Germinal center (tissue), 1 donor: Measurements from ENCODE around the gene PLEK2.

ENCODE experiments used
- DNase-seq: peaks from one replicate; pipeline ENCODE4 v3.0.0; 2012; ENCODE audit warnings: mixed read lengths, low spot score

PLEK2 gene

GRCh38 chr14:67397536-67397935 lies 14.4 kb downstream of the PLEK2 start:
- no peak for DNase-seq

- no peak for DNase-seq
These were observed 15.5 kb downstream of the PLEK2 start for GRCh38 chr14:67396381-67396970.

- DNase-seq = no peak
These were observed 16.1 kb downstream of the PLEK2 start for GRCh38 chr14:67395876-67396189.

GRCh38 chr14:67395086-67395875 lies 16.7 kb downstream of the PLEK2 start:
- DNase-seq = no peak

- no peak for DNase-seq
These were observed 18.3 kb downstream of the PLEK2 start for GRCh38 chr14:67393689-67394088.

GRCh38 chr14:67392800-67393199 lies 19.2 kb downstream of the PLEK2 start:
- no peak for DNase-seq

- DNase-seq = no peak
These were observed 19.8 kb downstream of the PLEK2 start for GRCh38 chr14:67392123-67392522.

GRCh38 chr14:67391268-67391667 lies 20.7 kb downstream of the PLEK2 start:
- no peak for DNase-seq

GRCh38 chr14:67389811-67390534 lies 22.0 kb downstream of the PLEK2 start:
- DNase-seq = no peak

- DNase-seq = no peak
These were observed 22.7 kb downstream of the PLEK2 start for GRCh38 chr14:67389275-67389674.

GRCh38 chr14:67387195-67387594 lies 24.8 kb downstream of the PLEK2 start:
- no peak for DNase-seq

GRCh38 chr14:67385618-67386017 lies 26.3 kb downstream of the PLEK2 start:
- DNase-seq = no peak

- no peak for DNase-seq
These were observed 26.8 kb downstream of the PLEK2 start for GRCh38 chr14:67385120-67385519.

- DNase-seq = no peak
These were observed 34.0 kb downstream of the PLEK2 start for GRCh38 chr14:67377916-67378315.

GRCh38 chr14:67373347-67373746 lies 38.6 kb downstream of the PLEK2 start:
- DNase-seq = no peak

- no peak for DNase-seq
These were observed 39.1 kb downstream of the PLEK2 start for GRCh38 chr14:67372833-67373232.

GRCh38 chr14:67371247-67372148 lies 40.5 kb downstream of the PLEK2 start:
- no peak for DNase-seq

- no peak for DNase-seq
These were observed 41.1 kb downstream of the PLEK2 start for GRCh38 chr14:67370830-67371229.

GRCh38 chr14:67365476-67365875 lies 46.5 kb downstream of the PLEK2 start:
- no peak for DNase-seq

- DNase-seq = no peak
These were observed 51.3 kb downstream of the PLEK2 start for GRCh38 chr14:67360470-67361206.

GRCh38 chr14:67359775-67360469 lies 52.0 kb downstream of the PLEK2 start, which contains the start of the genes ATP6V1D and EIF2S1:
ATP6V1D (minus strand) TSS chr14:67359804; CDS start chr14:67359698, 106 bp downstream.
EIF2S1 (plus strand) TSS chr14:67360328; CDS start chr14:67364768, 4,440 bp downstream.
- peak; percentile 97 for DNase-seq
